Spinal cord (tissue), 10 donors: ENCODE results near the gene RGPD8. TPM values are rescaled to one million over a fixed set of nuclear protein-coding genes. Genes with fewer than 3 reads are reported as not detected.
"Not testable (repeated sequence)": the region's sequence is repeated elsewhere in the genome, so short reads cannot be mapped to it uniquely, and the experiment has no call there.

Experiments
- DNase-seq, 6 donors: peaks; one replicate each; pipeline versions ENCODE4 v3.0.0 to v3.0.0-alpha.2; 2013 to 2015; ENCODE audit warnings: low spot score in 6 of 6, low read depth in 4 of 6
- H3K27ac ChIP-seq: one replicate; pipeline ENCODE4 v1.5.1; 2013; ENCODE audit warnings: low read depth, low read length, control low read depth
- H3K27me3 ChIP-seq: one replicate; pipeline ENCODE4 v1.6.1; 2013; ENCODE audit warnings: low read length; ENCODE audit not compliant: control insufficient read depth, insufficient read depth
- H3K36me3 ChIP-seq: one replicate; pipeline ENCODE4 v1.6.1; 2013; ENCODE audit warnings: low read length; ENCODE audit not compliant: control insufficient read depth, insufficient read depth
- H3K4me1 ChIP-seq: one replicate; pipeline ENCODE4 v1.6.1; 2013; ENCODE audit warnings: low read length; ENCODE audit not compliant: control insufficient read depth, insufficient read depth
- H3K4me3 ChIP-seq: one replicate; pipeline ENCODE4 v1.5.1; 2013; ENCODE audit warnings: low read depth, low read length, control low read depth
- H3K9me3 ChIP-seq: one replicate; pipeline ENCODE4 v1.6.1; 2013; ENCODE audit warnings: low read length; ENCODE audit not compliant: control insufficient read depth, insufficient read depth
- WGBS: methylation state at CpG from one replicate; pipeline ENCODE4 v1.1.5; 2013; ENCODE audit warnings: missing lambda C conversion rate; ENCODE audit not compliant: insufficient coverage; 5-methylcytosine and 5-hydroxymethylcytosine counted together
- polyA plus RNA-seq, 2 donors: library from polyadenylated mRNA; unstranded; fragments of 120-200 nt; gene quantifications; one replicate each; pipeline ENCODE4 v1.2.1, GENCODE V29; 2013; ENCODE audit not compliant: insufficient read length in 2 of 2
- total RNA-seq, 2 donors: library from RNA; depleted of rRNA in 1 of 2; stranded (reverse); fragments of 120-200 nt in 1 of 2; fragments of >200 nt in 1 of 2; gene quantifications; one replicate each; pipeline versions ENCODE4 v1.2.3 to v1.2.4, GENCODE V29; 2013 to 2014
- donor health status: healthy.

RGPD8 gene
- total and polyA plus RNA-seq, 4 donors: 2.1 to 31.8 (median 11.0) TPM

DNA sequence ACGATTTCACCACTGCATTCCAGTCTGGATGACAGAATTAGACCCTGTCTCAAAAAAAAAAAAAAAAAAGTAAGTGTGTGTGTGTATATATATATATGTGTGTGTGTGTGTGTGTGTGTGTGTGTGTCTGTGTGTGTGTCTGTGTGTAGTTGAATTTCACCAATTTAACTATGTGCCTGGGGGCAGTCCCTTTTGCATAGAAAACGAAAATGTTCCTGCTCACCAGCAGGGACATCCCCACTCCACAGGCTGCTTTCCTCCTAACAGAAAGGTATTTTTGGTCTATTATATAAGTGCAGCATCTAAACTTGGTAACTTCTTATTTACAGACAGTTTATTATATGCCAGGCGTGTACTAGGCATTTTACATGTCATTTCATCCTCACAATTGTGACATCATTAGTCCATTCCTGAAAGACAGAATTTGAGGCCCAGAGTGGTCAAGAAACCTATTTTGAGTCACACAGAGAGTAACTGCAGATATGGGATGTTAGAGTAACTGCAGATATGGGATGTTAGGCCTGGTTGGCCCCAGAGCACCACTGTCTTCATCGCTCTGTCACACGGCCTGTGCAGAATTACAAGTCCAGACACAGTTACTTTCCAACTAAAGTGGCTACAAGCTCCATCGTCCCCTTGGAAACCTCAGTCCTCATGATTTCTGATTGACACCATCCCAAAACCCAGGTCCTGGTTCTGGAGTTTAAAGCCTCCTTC lies 39.3 kb upstream of the RGPD8 start:
- H3K9me3 ChIP-seq: no peaks in the 10 kb centered on the region
- H3K4me1 ChIP-seq: no peaks in the 10 kb centered on the region
- WGBS: 93% methylated on average over 3 of the region's 6 CpGs
- no peaks in the 10 kb centered on the region for H3K36me3 ChIP-seq
- DNase-seq: no peak
- no peak overlapping the region for H3K4me3 ChIP-seq
- H3K27me3 ChIP-seq: no peaks in the 10 kb centered on the region
- no peak overlapping the region for H3K27ac ChIP-seq

GRCh38 chr2:112465382-112465781 lies 31.9 kb upstream of the RGPD8 start:
- Histone ChIP-seq H3K4me1 (no peaks in the 10 kb centered on the region), H3K27ac (no peak overlapping the region), H3K36me3 (no peaks in the 10 kb centered on the region), H3K4me3 (no peak overlapping the region), H3K9me3 (no peaks in the 10 kb centered on the region), H3K27me3 (no peaks in the 10 kb centered on the region)
- no peak for DNase-seq
- WGBS: no CpG with 5 or more reads among the region's 3 CpGs

DNA sequence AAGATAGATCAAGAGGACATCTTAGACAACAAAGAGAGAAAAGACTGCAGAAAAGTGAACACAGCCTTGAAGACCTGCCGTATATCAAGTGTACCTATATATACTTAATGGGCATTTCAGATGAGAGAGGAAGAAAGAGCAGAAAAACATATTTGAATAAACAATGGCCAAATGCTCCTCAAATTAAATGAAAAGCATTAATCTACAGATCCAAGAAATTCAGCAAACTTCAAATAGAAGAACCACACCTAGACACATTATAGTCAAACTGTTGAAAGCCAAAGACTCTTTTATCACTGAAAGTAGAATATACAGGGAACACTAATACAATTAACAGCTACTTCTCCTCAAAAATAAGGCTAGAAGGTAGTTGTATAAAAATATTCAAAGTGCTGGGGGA lies 29.8 kb upstream of the RGPD8 start:
- WGBS: no CpG with 5 or more reads among the region's 1 CpG
- Histone ChIP-seq H3K4me3 (no peak overlapping the region), H3K9me3 (no peaks in the 10 kb centered on the region), H3K27ac (no peak overlapping the region), H3K4me1 (no peaks in the 10 kb centered on the region), H3K27me3 (no peaks in the 10 kb centered on the region), H3K36me3 (no peaks in the 10 kb centered on the region)
- DNase-seq: no peak

DNA sequence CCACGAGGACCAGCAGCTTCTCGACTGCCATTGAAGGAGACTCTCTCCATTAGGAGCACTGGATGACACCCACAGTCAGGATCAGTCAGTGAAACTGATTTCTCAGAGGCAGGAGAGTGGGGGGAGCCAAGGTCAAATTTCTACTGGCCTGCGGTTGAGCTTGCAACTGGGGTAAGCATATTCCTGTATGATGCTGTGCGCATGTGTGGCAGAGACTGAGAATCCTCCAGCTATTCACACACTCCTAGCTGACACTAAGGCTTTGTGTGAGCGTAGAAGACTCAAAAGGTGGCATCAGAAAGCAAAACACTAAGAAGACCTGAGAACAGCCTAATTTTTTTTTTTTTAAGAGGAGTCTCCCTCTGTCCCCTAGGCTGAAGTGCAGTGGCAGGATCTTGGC lies 28.7 kb upstream of the RGPD8 start:
- 90% methylated on average over 4 of the region's 5 CpGs for WGBS

DNA sequence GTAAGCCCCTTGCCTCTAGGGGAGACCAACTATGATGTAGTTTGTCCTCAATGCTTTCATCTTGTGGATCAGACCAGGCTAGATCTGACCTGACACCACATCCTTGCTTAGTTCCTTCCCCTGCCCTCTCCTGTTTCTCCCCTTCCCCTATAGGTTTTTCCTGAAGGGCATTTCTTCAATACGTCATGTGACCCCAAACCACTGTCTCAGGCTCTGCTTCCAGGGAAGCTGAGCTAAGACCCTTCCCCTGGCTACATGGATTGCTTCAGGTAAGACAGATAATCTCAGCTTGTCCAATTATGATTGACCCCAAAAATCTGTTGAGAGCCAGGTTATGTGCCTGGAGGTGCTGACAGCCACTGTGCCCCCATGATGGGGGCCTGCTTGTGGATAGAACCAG lies 25.9 kb upstream of the RGPD8 start:
- no peak overlapping the region for H3K4me3 ChIP-seq
- H3K27ac ChIP-seq: no peak overlapping the region
- H3K4me1 ChIP-seq: no peaks in the 10 kb centered on the region
- no peaks in the 10 kb centered on the region for H3K9me3 ChIP-seq
- H3K36me3 ChIP-seq: no peaks in the 10 kb centered on the region
- H3K27me3 ChIP-seq: no peaks in the 10 kb centered on the region
- no peak for DNase-seq
- whole genome bisulfite sequencing: 100% methylated on average over 1 of the region's 1 CpG

More for the DNA sequence above, 28.7 kb upstream of the RGPD8 start:
- Histone ChIP-seq H3K4me1 (no peaks in the 10 kb centered on the region), H3K27me3 (no peaks in the 10 kb centered on the region), H3K27ac (no peak overlapping the region), H3K4me3 (no peak overlapping the region), H3K9me3 (no peaks in the 10 kb centered on the region), H3K36me3 (no peaks in the 10 kb centered on the region)
- DNase-seq: no peak

DNA sequence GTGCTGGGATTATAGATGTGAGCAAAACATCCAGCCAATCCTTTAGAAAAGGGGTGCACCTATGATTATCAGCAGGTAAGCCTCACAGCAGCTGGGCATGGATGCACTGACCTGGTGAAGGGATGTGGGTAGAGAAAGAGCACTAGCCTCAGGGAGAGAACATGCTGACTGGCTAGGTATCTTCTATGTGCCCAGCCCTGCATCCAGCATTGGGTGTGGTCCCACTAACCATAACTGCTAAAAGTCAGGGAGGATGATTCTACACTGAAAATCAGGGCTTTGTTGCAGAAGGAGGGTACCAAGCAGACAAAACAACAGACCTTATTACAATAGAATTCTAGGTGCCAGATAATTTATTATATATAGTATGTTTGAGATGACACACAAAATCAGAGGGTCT lies 21.1 kb upstream of the RGPD8 start:
- Histone ChIP-seq H3K4me3 (no peak overlapping the region), H3K27me3 (no peaks in the 10 kb centered on the region), H3K4me1 (no peaks in the 10 kb centered on the region), H3K9me3 (no peaks in the 10 kb centered on the region), H3K36me3 (no peaks in the 10 kb centered on the region), H3K27ac (no peak overlapping the region)
- no peak for DNase-seq

- 83% methylated on average over 1 of the region's 1 CpG for WGBS
- H3K9me3 ChIP-seq: no peaks in the 10 kb centered on the region
- no peak overlapping the region for H3K4me3 ChIP-seq
- no peaks in the 10 kb centered on the region for H3K36me3 ChIP-seq
- no peaks in the 10 kb centered on the region for H3K27me3 ChIP-seq
- H3K27ac ChIP-seq: no peak overlapping the region
- no peaks in the 10 kb centered on the region for H3K4me1 ChIP-seq
- no peak for DNase-seq
Observed at GRCh38 chr2:112451317-112451716, 17.9 kb upstream of the RGPD8 start.

DNA sequence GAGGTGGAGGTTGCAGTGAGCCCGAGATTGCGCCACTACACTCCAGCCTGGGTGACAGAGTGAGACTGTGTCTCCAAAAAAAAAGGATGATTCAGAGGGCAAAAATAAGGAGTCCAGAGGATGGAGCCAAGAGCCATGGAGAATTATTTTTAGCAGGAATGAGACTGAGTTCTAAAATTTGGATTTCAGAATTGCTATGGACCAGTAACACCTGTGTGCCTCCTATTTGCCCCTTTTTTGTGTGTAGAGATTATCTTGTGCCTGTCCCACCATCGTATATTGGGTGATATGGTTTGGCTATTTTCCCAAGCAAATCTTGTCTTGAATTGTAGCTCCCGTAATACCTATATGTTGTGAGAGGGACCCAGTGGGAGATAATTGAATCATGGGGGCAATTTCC lies 16.4 kb upstream of the RGPD8 start:
- Histone ChIP-seq H3K36me3 (no peaks in the 10 kb centered on the region), H3K9me3 (no peaks in the 10 kb centered on the region), H3K27ac (no peak overlapping the region), H3K4me3 (no peak overlapping the region), H3K27me3 (no peaks in the 10 kb centered on the region), H3K4me1 (no peaks in the 10 kb centered on the region)
- WGBS: 92% methylated on average over 3 of the region's 4 CpGs
- no peak for DNase-seq

DNA sequence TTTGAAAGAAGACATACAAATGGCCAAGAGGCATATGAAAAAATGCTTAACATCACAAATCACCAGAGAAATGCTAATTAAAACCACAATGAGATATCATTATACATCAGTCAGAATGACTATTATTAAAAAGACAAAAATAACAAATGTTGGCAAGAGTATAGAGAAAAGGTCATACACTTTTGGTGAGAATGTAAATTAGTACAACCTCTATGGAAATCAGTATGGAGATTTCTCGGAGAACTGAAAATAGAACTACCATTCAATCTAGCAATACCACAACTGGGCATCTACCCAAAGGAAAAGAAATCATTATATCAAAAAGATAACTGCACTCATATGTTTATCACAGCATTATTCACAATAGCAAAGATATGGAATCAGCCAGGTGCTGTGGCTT lies 10.8 kb upstream of the RGPD8 start:
- not testable (repeated sequence) for DNase-seq, H3K27me3 ChIP-seq, H3K4me3 ChIP-seq, H3K36me3 ChIP-seq, H3K9me3 ChIP-seq, H3K4me1 ChIP-seq, H3K27ac ChIP-seq
- WGBS: no CpG with 5 or more reads among the region's 1 CpG

DNA sequence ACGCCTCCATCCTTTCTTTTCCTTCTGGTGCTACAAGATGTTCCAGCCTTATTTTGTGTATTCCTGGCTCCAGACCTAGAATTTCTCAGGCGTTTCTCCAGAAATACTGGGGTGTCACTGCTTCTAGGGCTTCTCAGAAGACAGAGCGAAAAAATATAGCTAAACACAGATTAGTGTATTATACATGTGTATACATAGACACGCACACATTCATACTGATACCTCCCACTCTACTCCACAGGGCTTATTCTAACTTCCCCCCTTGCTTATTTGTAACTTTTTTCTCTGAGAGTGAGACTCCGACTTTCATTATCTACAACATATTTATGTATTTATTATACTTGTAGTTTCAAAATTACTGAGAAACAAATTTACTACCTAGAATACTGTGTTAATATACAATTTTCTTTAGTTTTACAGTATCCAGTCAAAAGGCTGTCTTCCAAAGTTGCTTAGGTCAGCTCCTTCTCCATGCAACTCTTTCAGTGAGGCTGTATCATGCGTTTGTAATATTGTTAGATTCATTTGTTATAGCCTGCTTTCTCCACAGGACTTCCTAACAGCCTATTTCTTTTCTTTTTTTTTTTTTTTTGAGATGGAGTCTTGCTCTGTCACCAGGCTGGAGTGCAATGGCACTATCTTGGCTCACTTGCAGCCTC lies 5.3 kb upstream of the RGPD8 start:
- not testable (repeated sequence) for H3K27ac ChIP-seq, H3K36me3 ChIP-seq, H3K4me3 ChIP-seq, DNase-seq, H3K4me1 ChIP-seq, H3K27me3 ChIP-seq, H3K9me3 ChIP-seq
- no CpG with 5 or more reads among the region's 6 CpGs for WGBS
